HuH-7 (cell line): Measurements from ENCODE around the gene ZNF433.

Experiments used
- DNase-seq: peaks from one replicate; pipeline ENCODE4 v3.0.0; 2011; ENCODE audit warnings: low spot score

ZNF433 gene

GRCh38 chr19:11989112-11989456 is 46.4 kb downstream of the ZNF433 start:
- DNase-seq: no peak

- no peak for DNase-seq
These were observed 47.8 kb downstream of the ZNF433 start for GRCh38 chr19:11987405-11988281.

GRCh38 chr19:11986754-11987153 is 48.7 kb downstream of the ZNF433 start:
- DNase-seq: no peak

- DNase-seq: no peak
These were observed 50.5 kb downstream of the ZNF433 start for GRCh38 chr19:11984986-11985385.

- DNase-seq: no peak
These were observed 53.0 kb downstream of the ZNF433 start for GRCh38 chr19:11982526-11982925.

GRCh38 chr19:11979527-11979926 is 56.0 kb downstream of the ZNF433 start:
- DNase-seq: no peak

GRCh38 chr19:11978492-11979100 is 56.9 kb downstream of the ZNF433 start:
- DNase-seq: no peak

- DNase-seq: no peak
These were observed 62.3 kb downstream of the ZNF433 start for GRCh38 chr19:11973019-11973810.

GRCh38 chr19:11971041-11971440 is 64.4 kb downstream of the ZNF433 start:
- DNase-seq: no peak

GRCh38 chr19:11970174-11970573 is 65.3 kb downstream of the ZNF433 start:
- no peak for DNase-seq

- no peak for DNase-seq
These were observed 70.4 kb downstream of the ZNF433 start, which contains the start of gene ZNF763 for GRCh38 chr19:11964858-11965645. Gene ZNF763, plus strand, starts transcription at chr19:11965040. Its CDS starts 169 bp downstream, at chr19:11965209.
